NCI-H748 (cell line): Measurements from ENCODE around the gene PTPRN2.

ENCODE experiments used
- DNase-seq: peaks from one replicate; lab custom pipeline; 2025; ENCODE audit not compliant: unreplicated experiment; lab: John Stamatoyannopoulos, UW

The PTPRN2 gene

DNA sequence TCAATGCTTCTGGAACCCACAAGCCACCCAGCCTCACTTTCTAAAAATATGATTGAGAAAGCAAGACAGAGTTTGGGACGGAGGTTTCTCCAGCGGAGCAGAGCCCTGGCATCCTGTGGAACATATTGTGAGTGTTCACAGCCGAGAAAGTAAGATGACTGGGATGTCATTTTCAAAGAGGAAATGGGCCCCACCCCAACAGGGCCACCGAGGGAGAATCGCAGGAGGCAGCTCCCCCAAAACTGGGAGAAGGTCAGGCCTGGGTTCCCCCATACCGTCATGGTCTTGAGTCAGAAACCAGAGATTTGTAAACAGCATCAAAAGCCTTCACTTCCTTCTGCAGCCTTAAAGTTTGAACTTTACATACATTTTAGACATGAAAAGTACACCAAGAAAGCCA, 560.0 kb downstream of the PTPRN2 start:
- no peak for DNase-seq

DNA sequence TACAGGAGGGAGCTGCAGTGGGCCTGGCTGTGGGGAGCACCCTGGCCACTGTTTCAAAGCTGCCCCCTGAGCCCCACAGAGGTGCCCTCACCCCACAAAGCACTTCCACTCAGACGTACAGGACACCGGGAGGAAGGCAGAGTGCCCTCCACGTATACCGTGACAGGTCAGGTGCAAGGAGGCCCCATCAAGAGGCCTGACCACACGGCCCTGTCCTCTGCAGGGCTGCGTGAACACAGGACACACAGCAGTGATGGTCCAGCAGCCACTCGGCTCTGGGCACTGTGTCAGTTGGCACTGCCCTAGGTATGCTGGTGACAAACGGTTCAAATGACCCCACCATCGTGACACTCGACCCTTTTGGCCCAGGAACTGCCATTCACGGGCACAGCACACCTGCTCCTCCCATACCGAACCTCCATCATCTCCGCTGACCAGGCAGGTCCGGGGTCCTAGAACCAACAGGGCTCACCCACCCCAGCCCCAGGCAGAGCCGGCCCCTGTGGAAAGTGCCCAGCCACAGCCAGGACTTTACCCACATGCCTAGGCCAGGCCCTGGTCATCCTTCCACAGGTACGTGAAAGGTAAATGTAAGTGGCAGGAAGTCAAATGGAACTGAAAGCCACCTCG, 560.9 kb downstream of the PTPRN2 start:
- DNase-seq, result no peak

DNA sequence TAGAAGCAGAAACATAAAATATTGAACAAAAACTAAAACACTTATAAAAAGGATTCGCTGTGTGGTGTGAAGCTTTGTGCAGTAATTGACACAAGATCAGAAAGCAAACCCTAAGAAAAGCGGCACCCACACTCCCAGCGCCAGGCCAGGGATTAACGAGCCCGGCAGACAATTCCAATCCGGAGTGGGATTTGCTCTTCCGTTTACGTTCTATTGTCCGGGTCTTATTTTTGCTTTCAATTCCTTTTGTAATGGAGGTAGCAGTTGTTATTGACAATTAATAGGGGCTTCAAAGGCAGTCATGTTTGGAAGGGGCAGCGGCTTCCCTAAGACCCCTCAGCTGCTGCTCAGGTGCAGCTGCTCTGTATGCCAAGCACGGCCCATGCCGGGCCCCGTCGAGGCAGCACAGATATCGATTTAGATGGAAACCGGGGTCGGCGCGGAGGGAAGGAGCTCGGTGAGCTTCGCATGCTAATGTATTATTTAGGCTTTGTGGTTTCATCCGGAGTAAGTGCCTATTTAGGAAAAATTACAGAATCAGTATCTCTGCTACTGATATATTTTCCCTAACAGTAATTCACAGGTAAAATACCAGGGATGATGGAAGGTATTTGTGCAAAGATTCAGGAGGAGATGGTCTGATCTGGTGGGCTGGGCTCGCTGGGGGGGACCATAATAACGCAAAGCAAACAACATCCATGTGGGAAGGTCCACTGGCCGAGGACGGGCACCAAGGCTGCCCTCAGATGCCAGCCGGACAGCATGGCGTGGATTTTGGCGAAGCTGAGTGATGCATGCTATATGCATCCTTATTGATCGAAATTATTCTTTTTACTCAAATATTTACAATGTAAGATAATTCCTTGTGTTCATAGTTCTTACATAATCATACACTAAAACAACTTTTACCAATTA, 561.7 kb downstream of the PTPRN2 start:
- peak; percentile 67 for DNase-seq

DNA sequence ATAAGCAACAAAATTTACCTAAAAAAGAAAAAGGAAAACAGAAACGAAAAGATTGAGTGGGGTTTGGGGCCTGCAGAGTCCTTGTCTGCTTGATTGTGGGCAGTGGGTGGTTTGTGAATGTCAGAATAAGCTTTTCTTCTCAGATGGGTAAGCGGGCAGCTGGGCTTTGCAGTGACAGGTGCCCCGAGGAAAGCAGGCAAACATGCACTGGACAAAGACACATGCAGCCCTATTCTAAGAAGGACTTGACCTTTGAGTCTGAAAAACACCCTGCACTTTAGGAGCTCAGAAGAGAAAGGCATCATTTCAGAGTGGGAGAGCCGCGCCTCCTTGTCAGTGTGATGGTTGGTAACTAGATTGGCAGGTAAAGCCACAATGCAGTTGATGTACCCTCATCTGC, 562.7 kb downstream of the PTPRN2 start:
- DNase-seq, result peak; percentile 91

DNA sequence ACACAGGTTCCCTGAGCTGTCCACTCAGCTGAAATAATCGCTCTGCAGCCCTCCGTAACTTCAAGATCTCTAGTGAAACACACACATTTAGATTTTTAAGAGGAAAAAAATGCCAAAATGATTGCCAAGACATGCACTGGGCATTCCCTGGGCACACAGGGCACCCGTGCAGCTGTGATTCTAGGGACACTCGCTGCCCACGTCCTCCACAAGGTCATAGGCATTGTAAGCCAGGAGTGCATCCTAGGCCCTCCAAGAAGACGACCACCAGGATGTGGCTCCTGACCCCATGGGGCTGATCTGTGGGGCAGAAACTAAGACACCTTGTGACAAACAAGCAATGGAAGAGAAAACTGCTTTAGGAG, 563.3 kb downstream of the PTPRN2 start:
- no peak for DNase-seq

DNA sequence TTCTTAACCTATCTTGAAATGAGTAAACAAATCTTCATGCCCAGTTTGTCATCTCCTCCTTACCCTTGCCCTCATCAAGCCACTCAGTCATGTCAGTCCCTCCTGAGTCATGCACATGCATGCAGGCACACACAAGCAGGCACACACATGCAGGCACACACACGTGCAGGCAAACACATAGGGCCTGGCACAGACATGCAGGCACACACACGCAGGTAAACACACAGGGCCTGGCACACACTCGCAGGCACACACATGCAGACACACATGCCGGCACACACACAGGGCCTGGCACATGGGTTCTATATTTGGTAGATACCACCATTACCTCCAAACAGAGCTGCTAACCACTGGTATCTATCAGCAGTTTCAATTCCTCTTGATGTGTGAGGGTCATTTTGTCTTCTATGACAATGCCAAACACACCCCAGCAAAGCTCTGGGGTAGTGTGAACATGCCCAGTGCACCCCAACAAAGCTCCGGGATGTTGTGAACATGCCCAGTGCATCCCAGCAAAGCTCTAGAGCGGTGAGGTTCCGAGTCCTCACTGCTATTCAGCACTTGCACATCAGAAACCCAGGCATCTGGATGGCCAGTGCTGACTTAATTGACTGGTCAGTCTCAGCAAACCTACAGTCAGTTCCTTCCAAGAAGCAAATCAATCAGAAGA, 563.8 kb downstream of the PTPRN2 start:
- DNase-seq, result no peak

DNA sequence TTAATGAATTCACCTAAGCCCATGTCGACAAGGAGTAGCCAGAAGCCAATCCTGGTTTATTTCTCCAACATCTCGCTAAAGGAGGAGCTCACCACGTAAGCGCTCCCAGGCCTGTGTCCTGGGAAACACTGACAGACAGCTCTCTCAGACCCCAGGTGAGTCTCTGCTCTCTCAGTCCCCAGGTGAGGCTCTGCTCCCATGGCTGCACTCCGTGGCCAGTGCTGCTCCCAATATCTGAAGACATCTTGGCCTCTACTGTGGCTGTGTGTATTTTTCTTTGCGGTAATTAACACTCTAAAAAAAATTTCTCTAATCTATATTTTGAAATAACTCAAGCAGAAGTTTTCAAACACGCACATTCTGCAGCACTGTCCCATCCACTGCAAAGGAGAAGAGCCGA, 564.5 kb downstream of the PTPRN2 start:
- DNase-seq, result no peak

DNA sequence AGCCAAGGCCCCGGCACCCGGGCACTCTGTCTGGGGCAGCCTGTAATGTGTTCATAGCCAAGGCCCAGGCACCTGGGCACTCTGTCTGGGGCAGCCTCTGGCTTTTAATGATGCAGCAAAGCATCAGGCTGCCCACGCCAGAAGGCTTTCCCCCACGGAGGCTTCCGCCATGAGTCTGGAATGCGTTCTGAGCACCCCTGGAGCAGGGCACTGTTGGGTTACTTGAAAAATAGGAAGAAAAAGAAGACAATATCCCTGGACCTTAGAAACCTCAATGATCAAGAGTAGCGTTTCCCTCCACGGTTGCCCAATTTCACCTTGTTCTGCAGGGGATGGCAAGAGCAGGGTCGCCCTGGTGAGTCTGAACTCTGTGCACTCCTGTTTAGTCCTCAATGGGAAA, 565.0 kb downstream of the PTPRN2 start:
- no peak for DNase-seq

DNA sequence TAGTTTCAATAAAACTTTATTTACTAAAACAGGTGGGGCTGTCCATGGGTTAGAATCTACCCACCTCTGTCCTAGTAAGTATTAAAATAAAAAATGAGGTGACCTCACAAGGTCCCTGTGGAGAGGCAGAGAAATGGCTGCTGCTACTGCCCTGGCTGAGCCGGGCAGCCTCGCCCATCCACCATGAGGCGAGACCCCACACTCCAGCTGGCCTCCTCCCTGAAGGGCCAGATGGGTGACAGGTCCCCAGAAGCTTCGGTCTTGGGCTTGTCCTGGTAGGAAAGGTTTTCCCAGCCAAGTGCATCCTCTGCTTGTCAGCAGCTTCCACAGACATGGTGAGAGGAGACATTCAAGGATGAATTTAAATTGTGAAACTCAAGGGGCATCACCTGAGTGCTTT, 565.8 kb downstream of the PTPRN2 start:
- DNase-seq, result no peak

DNA sequence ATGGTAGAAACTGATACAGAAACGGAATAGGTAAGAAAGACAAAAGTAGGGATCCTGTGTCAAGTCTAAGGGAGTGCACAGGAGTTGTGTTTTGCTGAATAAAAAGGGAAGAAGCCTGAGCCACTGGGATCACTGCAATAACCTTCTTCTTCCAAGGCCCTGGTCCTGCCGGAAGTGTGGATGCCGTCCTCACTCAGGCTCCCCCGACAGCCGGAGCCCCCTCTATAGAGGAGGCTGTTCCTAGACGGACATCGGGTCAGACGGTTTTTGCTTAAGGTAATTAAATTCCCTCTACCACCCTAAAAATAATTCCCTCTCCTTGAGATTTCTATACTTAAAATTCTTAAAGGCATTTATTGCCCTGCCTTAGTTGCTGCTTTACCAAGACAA, 566.9 kb downstream of the PTPRN2 start:
- DNase-seq, result peak; percentile 60

DNA sequence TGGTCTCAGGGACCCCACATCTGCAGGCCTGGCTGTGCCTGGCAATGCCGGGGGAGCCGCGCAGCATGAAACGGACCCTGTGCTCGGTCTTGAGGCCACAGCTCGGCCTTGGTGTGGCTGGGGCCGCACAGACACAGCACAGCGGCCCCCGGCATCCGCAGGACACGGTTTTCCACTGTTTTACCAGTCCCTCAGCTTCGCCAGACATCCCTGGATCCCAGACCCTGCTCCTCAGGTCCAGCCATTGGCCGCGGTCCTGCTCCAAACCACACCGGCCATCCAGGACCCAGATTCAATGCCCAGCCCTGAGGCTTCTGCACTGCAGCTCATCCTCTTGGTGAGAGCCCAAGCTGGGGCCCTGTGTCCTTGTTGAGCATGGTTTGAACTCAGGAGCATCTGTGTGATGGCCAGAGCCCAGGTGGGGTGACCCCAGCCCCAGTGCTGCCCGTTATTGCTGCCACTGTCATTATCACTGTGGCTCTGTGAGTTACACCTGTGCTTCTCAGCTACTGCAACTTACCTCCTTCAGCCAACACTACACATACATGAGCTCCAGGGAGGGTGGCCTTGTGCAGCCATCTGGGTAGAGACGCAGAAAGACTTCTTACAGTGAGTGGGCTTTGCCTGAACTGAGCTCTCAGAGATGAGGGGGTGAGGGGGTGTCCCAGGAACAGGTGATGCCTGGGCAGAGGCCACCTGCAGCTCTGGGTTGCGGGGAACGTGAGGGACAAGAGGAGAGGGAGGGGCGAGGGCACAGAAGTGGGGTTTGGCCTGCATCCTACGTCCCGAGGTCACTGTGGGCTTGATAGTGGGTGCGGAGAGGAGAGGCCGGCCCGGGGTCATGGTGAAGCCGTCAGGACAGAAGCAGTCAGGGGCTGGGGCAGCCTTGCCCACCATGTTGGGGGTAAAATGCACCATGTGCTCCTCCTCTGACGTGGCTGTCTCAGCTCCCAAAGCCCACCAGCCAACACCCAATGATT, 567.6 kb downstream of the PTPRN2 start:
- no peak for DNase-seq

DNA sequence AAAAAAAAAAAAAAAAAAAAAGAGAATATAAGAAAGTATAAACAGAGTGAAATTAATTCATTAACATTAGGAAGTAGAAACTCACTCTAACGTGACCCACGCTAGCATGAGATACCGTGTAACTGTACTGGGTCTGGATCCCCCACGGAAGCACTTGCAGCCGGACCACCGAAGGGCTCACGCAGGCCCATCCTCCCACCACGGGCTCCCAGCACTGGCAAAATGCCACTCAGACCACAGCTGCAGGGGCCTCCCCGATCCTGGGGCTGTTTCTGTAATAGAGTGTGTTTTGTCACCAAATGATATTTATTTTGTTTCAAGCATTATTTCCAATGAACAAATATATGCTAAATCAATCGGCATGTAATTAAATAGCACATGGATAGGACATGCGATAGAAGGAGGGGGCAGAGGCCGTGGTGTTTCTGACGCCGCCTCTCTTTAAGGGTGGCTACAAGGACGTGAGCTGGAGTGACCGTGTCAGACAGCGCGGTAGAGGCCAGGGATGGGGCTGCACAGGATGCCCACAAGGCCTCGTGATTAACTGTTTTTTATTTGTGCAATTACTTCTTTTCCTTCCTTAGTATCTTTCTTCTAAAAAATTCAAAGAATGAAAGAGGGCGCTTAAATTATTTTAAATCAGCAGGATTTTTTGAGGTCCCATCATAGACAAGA, 568.5 kb downstream of the PTPRN2 start:
- DNase-seq, result no peak

DNA sequence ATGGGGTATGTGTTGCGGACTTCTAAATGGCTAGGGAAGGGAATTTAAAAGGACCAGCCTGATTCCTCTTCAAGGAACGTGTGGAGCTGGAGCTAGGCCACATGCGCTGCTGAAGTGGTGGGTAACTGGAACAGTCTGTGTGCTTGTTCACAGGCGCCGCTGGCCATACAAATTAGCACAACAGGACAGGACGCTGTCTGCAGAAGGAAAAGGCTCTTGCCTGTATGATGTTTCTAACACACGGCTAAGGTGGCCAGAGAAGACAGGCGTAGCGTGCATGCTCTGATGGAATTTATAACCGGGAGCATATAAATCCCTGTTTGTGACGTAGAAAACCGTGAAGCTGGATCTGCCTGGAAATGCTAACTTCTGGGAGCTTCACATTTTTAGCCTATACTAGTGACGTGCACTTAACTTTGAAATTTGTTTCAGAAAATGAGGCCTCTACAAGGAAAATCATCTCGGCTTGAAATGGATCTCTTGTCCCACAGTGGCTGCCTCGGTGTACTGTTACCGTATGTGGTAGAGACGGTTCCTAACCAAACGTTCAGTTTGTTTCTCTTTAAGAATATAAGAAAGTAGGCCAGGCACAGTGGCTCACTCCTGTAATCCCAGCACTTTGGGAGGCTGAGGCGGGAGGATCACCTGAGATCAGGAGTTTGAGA, 569.4 kb downstream of the PTPRN2 start:
- DNase-seq, result no peak

DNA sequence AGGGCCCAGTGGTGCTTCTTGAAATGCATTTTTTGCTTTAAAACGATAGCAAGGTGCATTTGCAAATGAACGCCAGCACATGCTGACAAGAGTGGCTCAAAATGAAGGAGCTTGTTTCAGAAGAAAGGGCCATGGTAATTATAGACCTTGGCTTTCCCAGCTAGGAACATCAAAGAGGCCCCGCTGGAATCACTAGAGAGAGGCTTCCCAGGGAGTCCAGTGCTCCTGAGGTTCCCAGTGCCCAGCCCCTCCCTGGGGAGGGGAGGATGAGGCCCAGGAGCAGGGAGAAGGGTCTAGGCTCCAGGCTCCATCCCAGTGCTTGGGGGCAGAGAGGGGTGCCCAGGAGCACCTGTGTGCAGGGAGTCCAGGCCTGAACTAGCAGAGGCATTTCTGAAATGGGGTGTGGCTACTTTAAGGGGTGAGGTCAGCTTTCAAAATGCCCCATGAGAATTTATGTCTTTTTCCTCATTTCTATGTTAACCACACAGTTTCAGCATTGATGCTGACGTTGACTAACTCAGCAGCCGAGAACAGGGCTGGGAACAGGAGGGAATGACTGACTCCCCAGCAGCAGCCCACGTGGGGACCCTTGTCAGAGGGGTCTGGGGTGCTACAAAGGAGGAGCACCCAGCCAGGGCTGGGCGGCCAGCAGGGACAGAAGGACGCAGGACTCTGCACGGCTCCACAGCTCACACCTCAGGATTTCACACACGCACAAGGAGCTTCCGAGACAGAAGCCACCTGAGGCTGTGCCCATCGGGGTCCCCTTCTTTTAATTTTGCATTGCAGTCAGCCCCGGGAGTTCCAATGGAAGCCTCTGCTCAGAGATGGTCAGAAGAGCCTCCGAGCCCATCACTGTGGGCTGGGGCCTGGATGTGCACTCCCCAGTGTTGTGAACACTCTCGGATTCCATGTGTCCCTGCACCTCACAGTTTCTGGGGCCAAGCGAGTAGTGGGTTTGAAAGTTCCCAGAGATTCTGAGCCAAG, 570.2 kb downstream of the PTPRN2 start:
- DNase-seq, result peak; percentile 65

DNA sequence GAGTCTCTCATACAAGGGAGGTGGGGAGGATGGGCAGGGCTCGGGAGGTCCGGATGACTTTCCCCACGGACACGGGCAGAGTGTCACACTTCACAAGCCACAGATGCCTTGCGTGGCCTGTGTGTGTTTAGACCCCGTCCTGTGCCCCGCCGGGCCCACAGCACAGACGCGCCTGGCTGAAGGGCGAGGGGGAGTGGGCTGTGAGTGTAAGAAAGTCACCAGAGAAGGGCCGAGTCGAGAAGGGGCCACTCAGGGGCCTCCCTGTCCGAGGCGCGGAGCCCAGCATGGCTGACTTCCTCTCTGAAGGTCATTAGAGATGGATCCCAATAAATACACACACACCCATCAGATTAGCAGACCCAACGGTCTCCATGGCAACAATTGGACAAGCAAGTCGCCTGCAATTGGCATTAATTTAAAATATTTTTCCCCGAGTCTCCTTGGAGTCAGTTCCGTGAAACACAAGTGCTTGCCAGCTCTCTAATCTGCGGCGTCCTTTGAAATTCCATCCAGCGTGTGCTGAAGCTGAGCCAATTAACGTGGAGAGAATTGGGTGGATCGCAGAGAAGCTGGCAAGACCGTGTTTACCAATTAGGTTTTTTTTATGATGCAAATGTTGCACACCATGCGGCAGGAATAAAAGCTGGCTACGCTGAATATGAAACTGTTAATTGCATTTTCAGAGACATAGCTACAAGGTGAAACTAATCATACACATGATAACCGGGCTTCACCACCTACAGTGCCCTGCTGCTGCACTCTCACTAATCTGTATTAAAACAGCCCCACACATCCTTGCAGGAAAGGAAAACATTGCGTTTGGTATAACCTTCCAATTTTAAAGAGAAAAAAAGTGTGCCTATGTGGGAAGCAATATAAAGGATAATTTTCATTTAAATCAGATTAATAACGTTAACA, 571.2 kb downstream of the PTPRN2 start:
- peak; percentile 98 for DNase-seq

DNA sequence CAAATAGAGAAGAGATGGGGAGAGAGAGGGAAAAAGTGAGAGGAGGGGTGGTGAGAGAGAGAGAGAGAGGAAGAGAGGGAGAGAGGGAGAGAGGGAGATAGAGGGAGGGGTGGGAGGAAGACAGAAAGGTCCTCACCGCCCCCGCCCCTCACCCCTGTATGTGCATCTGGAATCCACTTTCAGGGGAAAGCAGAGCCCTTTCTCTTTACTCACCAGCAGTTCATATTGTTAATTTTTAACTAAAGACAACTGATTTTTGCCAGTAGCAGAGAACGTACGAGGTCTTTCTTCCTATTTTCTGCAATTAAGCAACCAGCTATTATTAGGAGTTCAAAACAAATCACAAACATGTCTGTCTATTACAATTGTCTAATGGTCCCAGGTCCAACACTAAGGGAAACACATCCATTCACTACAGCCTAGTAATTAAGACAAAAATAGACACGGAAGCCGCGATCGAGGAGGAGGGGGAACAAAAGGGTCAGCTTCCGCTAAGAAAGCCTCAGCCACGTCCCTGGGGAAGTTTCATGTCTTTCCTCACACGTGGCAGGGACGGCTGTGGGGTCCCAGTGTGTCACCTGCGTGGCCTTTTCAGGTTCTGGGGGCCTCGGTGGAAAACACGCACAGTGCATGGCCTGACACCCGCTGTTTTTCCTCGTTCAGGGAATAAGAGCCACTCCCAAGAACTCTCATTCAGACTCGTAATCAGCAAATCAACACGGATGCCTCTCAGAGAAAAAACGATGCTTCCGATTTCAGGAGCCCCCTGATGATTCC, 572.0 kb downstream of the PTPRN2 start:
- peak; percentile 90 for DNase-seq

DNA sequence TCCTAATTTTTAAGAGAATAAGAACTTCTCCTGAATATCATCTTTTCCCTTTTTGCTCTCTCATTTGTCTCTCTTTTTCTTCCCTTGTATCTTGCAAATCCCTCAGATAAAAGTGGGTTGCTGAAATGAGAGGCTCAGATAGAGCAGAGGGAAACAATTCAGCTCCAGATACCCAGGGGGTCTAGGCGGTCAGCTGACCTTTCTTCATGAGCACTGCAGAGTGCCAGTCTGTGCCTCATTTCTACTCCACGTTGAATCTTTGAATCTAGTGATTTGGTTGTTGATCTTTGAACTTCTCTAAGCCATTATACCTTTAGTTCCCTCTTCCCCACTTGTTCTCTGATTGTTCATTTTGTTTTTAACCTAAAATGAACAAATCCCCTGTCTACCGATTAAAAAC, 572.6 kb downstream of the PTPRN2 start:
- peak; percentile 50 for DNase-seq
